Natural killer cell treated with Interleukin-12 subunit alpha and Interleukin-12 subunit beta and Interleukin-15 and Interleukin-18, amount 100 ng/mL, for 72 hours (primary cell): ENCODE results near the gene MARVELD1. TPM values are rescaled to one million over a fixed set of nuclear protein-coding genes. Genes with fewer than 3 reads are reported as not detected.

ENCODE experiments used
- ATAC-seq, 2 donors: fragments of 150-1000 bp; cut with Tn5 transposase in 1 of 2; sonication (Bioruptor Pico), chemical (Tn5 transposase) in 1 of 2; 2 replicates each; pipeline ENCODE4 v1.10.0; 2021
- DNase-seq: peaks from one replicate; pipeline ENCODE4 v3.0.0; 2022; ENCODE audit warnings: low spot score
- H3K27ac Mint-ChIP-seq, 2 donors: 1 replicate in 1 of 2; 2 replicates in 1 of 2; pipeline ENCODE4 v1.8.0; 2022; ENCODE audit warnings: mixed read lengths in 2 of 2, mild to moderate bottlenecking in 1 of 2, moderate library complexity in 1 of 2
- H3K27me3 Mint-ChIP-seq, 2 donors: 1 replicate in 1 of 2; 2 replicates in 1 of 2; pipeline ENCODE4 v1.8.0; 2022; ENCODE audit warnings: mixed read lengths in 2 of 2
- H3K36me3 Mint-ChIP-seq: one replicate; pipeline ENCODE4 v1.8.0; 2022; ENCODE audit warnings: mixed read lengths
- H3K4me1 Mint-ChIP-seq, 2 donors: 1 replicate in 1 of 2; 2 replicates in 1 of 2; pipeline ENCODE4 v1.8.0; 2022; ENCODE audit warnings: low read depth in 2 of 2, mixed read lengths in 2 of 2, mild to moderate bottlenecking in 1 of 2
- H3K4me3 Mint-ChIP-seq: one replicate; pipeline ENCODE4 v1.8.0; 2022; ENCODE audit warnings: mixed read lengths
- H3K9me3 Mint-ChIP-seq: 2 replicates; pipeline ENCODE4 v1.8.0; 2022; ENCODE audit warnings: mixed read lengths
- total RNA-seq, 2 donors: library from RNA; stranded (reverse); gene quantifications; one replicate each; pipeline ENCODE4 v1.2.3, GENCODE V29; 2022

The MARVELD1 gene
- total RNA-seq, 2 donors from 2014 or later = 0.75 TPM; not detected in 1

DNA sequence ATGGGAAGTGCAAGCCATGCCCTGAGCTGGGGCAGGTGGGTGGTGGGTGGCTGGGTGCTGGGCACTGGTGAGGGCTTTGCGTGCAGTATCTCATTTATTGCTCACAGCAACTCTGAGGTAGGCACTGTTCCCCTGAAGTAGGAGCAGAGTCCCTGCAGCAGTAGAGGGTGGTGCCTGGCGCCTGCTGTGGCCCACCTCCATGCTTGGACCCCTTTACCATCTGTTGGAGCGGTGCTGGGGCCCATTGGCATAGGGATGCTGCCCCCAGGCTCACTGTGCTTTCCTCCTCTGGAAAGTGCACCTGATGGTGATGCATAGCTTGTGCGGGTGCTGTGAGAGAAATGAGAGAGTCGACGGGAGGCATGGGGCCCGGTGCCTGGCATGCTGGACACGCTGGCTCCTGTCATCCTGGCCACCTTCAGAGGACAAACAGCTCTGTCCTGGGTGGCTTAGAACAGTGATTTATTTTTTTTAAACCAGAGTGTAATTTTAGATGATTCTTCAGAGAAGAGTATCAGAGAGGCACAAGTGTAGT is 47.9 kb downstream of the MARVELD1 start:
- no peak overlapping the region for H3K27ac Mint-ChIP-seq
- H3K4me3 Mint-ChIP-seq = no peak overlapping the region
- H3K4me1 Mint-ChIP-seq = peaks cover 0 to 4% of the 10 kb centered on the region in 2 donors
- no peak for ATAC-seq
- H3K27me3 Mint-ChIP-seq = no peaks in the 10 kb centered on the region
- no peaks in the 10 kb centered on the region for H3K9me3 Mint-ChIP-seq
- H3K36me3 Mint-ChIP-seq = no peaks in the 10 kb centered on the region
- peak; percentile 58 for DNase-seq

DNA sequence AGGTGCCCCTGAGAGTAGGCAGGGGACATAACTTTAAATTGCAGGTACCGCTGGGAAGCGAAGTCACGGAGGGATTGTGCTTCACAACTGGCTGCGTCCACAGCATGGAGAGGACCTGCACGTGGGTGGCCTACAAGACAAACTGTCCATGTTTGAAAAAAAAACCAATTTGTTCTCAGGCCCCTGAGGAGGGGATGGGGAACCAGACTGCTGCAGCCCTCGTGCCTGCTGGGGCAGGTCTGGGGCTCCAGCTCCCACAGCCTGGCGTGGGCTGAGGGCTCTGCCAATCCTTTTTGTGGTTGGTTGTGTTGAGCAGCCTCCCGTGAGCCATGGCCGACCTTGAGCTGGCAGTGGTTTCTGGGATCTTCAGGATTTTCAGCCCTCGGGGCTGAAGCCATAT is 48.5 kb downstream of the MARVELD1 start:
- peak; percentile 46 for DNase-seq
- Mint-ChIP-seq H3K4me1 (peaks cover 0 to 4% of the 10 kb centered on the region in 2 donors), H3K36me3 (no peaks in the 10 kb centered on the region), H3K27me3 (no peaks in the 10 kb centered on the region), H3K27ac (no peak overlapping the region), H3K9me3 (no peaks in the 10 kb centered on the region), H3K4me3 (no peak overlapping the region)
- no peak for ATAC-seq

DNA sequence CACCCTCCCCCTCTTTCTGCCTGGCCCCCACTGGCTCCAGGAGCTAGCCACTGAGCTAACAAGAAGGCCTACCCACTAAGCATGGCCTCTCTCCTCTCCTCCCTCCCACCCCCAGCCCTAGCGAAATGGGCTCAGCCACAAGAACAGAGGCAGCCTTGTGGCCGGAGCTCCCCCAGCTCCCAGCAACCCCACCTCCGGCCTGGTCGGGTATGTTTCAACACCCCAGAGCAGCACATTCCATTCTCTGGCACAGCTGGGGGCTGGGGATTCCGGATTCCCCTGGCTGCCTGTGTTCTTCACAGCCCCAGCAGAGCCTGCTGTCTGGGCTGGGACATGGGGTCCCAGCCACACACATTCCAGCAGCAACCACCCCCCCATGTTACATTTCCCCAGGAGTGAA is 49.3 kb downstream of the MARVELD1 start:
- H3K36me3 Mint-ChIP-seq = no peaks in the 10 kb centered on the region
- H3K9me3 Mint-ChIP-seq = no peaks in the 10 kb centered on the region
- no peak overlapping the region for H3K4me3 Mint-ChIP-seq
- ATAC-seq (no peak), DNase-seq (no peak)
- no peaks in the 10 kb centered on the region for H3K27me3 Mint-ChIP-seq
- H3K4me1 Mint-ChIP-seq = peaks cover 0 to 2% of the 10 kb centered on the region in 2 donors
- no peak overlapping the region for H3K27ac Mint-ChIP-seq

DNA sequence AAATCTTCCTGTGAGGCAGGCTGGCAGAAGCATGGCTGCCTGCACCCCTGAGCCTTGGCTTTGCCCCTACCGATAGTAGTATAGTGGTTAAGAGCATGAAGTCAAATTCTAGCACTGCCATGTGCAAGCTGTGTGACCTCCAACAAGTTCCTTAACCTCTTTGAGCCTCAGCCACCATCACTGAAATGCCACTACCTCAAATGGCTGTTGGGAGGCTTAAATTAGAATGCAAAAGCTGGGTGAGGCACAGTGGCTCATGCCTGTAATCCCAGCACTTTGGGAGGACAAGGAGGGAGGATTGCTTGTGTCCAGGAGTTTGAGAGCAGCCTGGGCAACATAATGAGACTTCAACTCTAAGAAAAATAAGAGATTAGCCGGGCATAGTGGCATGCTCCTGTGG is 49.9 kb downstream of the MARVELD1 start:
- H3K9me3 Mint-ChIP-seq = no peaks in the 10 kb centered on the region
- no peak for DNase-seq
- peaks cover 0 to 2% of the 10 kb centered on the region in 2 donors for H3K4me1 Mint-ChIP-seq
- no peaks in the 10 kb centered on the region for H3K36me3 Mint-ChIP-seq
- ATAC-seq = no peak
- no peak overlapping the region for H3K4me3 Mint-ChIP-seq
- no peaks in the 10 kb centered on the region for H3K27me3 Mint-ChIP-seq
- no peak overlapping the region for H3K27ac Mint-ChIP-seq

DNA sequence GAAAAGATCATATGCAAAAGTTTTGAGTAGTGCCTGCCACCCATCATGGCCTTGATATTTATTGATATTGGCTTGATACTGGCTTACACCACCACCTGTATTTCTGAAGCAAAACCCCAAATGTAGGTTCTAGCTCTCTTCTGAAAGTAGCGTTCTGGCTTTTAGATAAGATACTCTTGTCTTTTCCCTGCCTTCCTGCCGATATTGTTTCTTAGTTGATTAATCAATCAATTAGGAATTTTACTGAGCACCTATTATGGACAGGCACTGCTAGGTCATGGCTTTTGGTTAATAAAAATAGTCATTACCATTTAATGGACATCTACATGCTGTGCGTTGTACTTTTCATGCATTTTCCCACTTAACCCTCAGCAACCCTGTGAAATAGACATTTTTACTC is 50.4 kb downstream of the MARVELD1 start:
- H3K4me1 Mint-ChIP-seq = peaks cover 0 to 2% of the 10 kb centered on the region in 2 donors
- no peaks in the 10 kb centered on the region for H3K9me3 Mint-ChIP-seq
- ATAC-seq = no peak

DNA sequence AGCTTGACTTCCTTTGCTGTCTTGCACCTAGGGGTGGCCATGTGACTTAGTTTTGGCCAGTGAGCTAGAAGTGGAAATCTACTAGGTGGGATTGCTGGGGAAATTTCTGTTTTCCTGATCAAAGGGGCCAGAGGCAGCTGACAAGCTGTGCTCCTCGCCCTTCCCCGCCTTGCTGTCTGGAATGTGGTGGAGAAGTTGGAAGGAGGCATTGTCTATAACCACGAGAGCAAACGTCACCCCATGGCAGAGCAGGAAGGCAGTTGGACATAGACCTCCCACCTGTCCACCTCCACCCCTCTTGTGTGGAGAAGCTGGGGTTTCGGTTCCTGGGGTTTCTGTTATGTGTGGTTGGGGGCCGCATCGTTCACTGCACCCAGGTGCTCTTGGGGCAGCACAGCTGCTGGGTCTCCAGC is 51.0 kb downstream of the MARVELD1 start:
- peak overlapping the region in 1 of 2 donors; percentile 49 for H3K27ac Mint-ChIP-seq

More for the DNA sequence above, 50.4 kb downstream of the MARVELD1 start:
- Mint-ChIP-seq H3K27ac (no peak overlapping the region), H3K36me3 (no peaks in the 10 kb centered on the region), H3K27me3 (peaks cover 0 to under 1% of the 10 kb centered on the region in 2 donors), H3K4me3 (no peak overlapping the region)
- no peak for DNase-seq

DNA sequence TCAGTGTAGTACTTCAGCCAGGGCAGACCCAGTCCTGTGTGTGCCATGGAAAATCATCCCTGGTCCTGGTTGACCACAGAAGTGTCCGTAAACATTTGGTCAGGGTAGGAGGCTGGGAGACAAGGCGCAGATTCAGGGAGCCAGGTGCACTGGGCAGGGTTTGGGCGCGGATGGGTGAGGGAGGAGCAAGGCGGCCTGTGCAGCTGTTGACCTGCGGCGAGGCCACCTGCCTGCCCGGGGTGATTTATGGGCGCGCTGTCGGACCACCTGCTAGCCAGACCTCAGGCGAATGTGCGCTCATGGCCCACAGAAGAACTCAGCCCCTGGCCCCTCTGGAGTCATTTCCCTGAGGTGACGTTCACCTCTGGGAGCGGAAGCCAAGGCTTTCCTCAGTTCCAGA is 51.7 kb downstream of the MARVELD1 start:
- H3K9me3 Mint-ChIP-seq = no peaks in the 10 kb centered on the region
- H3K27me3 Mint-ChIP-seq = peaks cover 5 to 11% of the 10 kb centered on the region in 2 donors
- DNase-seq (peak; percentile 28), ATAC-seq (no peak)
- no peak overlapping the region for H3K4me3 Mint-ChIP-seq
- H3K4me1 Mint-ChIP-seq = peaks cover 0 to 3% of the 10 kb centered on the region in 2 donors
- peak overlapping the region in 1 of 2 donors; percentile 49 for H3K27ac Mint-ChIP-seq
- H3K36me3 Mint-ChIP-seq = no peaks in the 10 kb centered on the region

More for the DNA sequence above, 51.0 kb downstream of the MARVELD1 start:
- no peak overlapping the region for H3K4me3 Mint-ChIP-seq
- peaks cover 0 to 2% of the 10 kb centered on the region in 2 donors for H3K4me1 Mint-ChIP-seq
- H3K27me3 Mint-ChIP-seq = peaks cover 2 to 6% of the 10 kb centered on the region in 2 donors
- ATAC-seq (no peak), DNase-seq (no peak)
- H3K36me3 Mint-ChIP-seq = no peaks in the 10 kb centered on the region
- no peaks in the 10 kb centered on the region for H3K9me3 Mint-ChIP-seq

DNA sequence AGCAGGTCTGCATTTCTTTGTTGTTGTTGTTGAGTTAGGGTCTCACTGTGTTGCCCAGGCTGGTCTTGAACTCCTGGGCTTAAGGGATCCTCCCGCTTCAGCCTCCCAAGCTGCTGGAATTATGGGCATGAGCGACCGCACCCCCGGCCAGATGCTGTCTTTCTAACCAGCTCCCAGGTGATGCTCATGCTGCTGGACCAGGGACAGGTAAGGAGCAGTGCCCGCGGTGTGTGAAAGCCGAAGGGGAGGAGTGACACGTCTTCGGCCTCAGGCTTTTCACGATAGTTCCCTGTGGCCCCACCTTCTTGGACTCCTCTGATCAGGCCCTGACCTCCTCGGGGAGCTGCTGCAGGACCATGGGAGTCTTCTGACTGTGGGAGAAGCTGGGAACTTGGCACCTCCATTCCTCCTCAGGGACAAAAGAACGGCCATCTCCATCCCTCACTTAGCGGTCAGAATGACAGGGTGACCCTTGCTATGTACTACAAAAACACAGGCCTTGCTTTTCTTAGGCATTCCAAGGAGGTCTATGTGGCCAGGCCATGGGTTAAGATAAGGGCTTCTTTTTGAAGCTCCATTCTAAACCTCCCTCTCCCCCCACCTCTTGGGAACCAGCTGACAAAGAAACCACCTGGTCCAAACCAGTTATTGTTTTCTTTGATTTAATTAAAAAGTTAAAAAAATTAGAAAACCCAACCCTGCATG is 52.7 kb downstream of the MARVELD1 start:
- no peak overlapping the region for H3K4me3 Mint-ChIP-seq
- H3K27ac Mint-ChIP-seq = no peak overlapping the region
- ATAC-seq = no peak
- peaks cover 0 to 7% of the 10 kb centered on the region in 2 donors for H3K4me1 Mint-ChIP-seq
- peaks cover 13 to 22% of the 10 kb centered on the region in 2 donors for H3K27me3 Mint-ChIP-seq
- no peaks in the 10 kb centered on the region for H3K9me3 Mint-ChIP-seq
- no peak for DNase-seq
- H3K36me3 Mint-ChIP-seq = no peaks in the 10 kb centered on the region

DNA sequence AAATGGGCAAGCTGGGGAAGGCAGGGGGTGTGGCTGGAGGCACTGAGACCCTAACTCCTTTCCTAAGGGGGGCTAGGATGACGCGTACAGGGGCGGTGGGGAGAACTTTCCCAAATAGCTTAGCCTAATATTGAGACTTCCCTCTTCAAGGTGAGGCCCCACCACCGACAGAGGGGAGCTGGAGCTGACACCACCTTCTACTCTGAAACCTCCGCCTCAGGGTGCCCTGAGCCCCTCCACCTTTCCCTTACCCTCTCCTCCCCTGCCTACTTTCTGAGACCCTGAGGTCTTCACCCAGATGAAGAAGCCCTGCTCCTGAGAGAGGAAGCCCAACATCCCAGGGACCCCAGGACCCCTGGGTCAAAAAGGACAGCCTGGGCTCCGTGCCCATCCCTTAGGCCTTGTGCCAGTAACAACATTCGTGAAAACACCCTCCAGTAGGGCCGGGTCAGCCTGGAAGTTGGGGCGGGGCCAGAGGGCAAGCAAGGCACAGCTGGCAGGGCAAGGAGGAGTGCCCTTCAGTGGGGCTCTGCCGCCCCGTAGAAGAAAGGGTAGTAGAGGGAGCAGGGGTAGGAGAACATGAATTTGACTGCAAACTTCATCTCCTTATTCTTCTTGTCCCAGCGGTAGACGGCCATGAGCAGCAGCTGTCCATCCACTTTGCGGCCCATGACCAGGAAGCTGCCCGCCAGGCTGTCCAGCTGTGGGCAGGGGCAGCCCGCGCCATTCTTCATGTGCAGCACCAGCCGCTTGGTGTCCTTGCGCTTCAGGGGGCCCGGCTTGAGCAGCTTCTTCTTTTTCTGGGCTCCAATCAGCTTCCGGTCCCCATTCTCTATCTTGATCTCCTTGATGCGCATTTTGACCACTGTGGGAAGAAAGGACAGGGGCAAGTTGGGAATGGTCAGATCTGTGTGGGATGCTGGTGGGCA is 53.7 kb downstream of the MARVELD1 start:
- H3K27ac Mint-ChIP-seq = no peak overlapping the region
- DNase-seq = no peak
- H3K9me3 Mint-ChIP-seq = no peaks in the 10 kb centered on the region

More for the DNA sequence above, 53.7 kb downstream of the MARVELD1 start:
- ATAC-seq = no peak
- H3K4me3 Mint-ChIP-seq = no peak overlapping the region
- peaks cover 3 to 9% of the 10 kb centered on the region in 2 donors for H3K4me1 Mint-ChIP-seq
- H3K27me3 Mint-ChIP-seq = peaks cover 16 to 27% of the 10 kb centered on the region in 2 donors
- no peaks in the 10 kb centered on the region for H3K36me3 Mint-ChIP-seq

Other genes with a start within 250 kb of the MARVELD1 start
- gene MMS19, start 215.3 kb upstream of the MARVELD1 start, total RNA-seq = 10 to 100 TPM; 66.3 to 95.6 TPM
- gene UBTD1, start 214.8 kb upstream of the MARVELD1 start, total RNA-seq = 1 to 10 TPM; 3.3 to 5.6 TPM
- gene ANKRD2, start 141.0 kb upstream of the MARVELD1 start, total RNA-seq = not detected
- not detected for gene HOGA1, start 129.3 kb upstream of the MARVELD1 start, total RNA-seq
- not detected for gene C10orf62, start 124.0 kb upstream of the MARVELD1 start, total RNA-seq
- 1 to 10 TPM; 1.6 to 2.7 TPM for gene MORN4, start 80.2 kb upstream of the MARVELD1 start, total RNA-seq
- gene PI4K2A, start 73.1 kb upstream of the MARVELD1 start, total RNA-seq = 10 to 100 TPM; 16.2 to 22.8 TPM
- under 1 TPM; 0.45 to 0.89 TPM for gene AVPI1, start 26.5 kb upstream of the MARVELD1 start, total RNA-seq
- 10 to 100 TPM; 34.9 to 59.6 TPM for gene ZFYVE27, start 23.4 kb downstream of the MARVELD1 start, total RNA-seq
- gene SFRP5, start 58.3 kb downstream of the MARVELD1 start, total RNA-seq = not detected
- gene GOLGA7B, start 136.1 kb downstream of the MARVELD1 start, total RNA-seq = 1 to 10 TPM; 1.8 to 2.8 TPM